Mononuclear cell (primary cell): Measurements from ENCODE around the gene RHBDF1. TPM values are rescaled to one million over a fixed set of nuclear protein-coding genes. Genes with fewer than 3 reads are reported as not detected.

Experiments
- H3K27me3 ChIP-seq: 2 replicates; pipeline ENCODE4 v1.6.0; 2011; ENCODE audit warnings: low read length, control low read depth; ENCODE audit not compliant: insufficient read depth
- H3K4me1 ChIP-seq: 2 replicates; pipeline ENCODE4 v1.5.1; 2011; ENCODE audit warnings: mild to moderate bottlenecking, low read length, control low read depth; ENCODE audit not compliant: insufficient read depth
- H3K4me3 ChIP-seq: 2 replicates; pipeline ENCODE4 v1.5.1; 2011; ENCODE audit warnings: mild to moderate bottlenecking, low read length, moderate library complexity
- H3K9me3 ChIP-seq: 2 replicates; pipeline ENCODE4 v1.5.1; 2011; ENCODE audit warnings: low read depth, mild to moderate bottlenecking, control low read depth, low read length
- total RNA-seq: library from RNA; depleted of rRNA; stranded (reverse); fragments of >200 nt; gene quantifications from one replicate; pipeline ENCODE4 v1.2.3, GENCODE V29; 2012

Gene RHBDF1
- total RNA-seq, 1 donor: 0.21 TPM

DNA sequence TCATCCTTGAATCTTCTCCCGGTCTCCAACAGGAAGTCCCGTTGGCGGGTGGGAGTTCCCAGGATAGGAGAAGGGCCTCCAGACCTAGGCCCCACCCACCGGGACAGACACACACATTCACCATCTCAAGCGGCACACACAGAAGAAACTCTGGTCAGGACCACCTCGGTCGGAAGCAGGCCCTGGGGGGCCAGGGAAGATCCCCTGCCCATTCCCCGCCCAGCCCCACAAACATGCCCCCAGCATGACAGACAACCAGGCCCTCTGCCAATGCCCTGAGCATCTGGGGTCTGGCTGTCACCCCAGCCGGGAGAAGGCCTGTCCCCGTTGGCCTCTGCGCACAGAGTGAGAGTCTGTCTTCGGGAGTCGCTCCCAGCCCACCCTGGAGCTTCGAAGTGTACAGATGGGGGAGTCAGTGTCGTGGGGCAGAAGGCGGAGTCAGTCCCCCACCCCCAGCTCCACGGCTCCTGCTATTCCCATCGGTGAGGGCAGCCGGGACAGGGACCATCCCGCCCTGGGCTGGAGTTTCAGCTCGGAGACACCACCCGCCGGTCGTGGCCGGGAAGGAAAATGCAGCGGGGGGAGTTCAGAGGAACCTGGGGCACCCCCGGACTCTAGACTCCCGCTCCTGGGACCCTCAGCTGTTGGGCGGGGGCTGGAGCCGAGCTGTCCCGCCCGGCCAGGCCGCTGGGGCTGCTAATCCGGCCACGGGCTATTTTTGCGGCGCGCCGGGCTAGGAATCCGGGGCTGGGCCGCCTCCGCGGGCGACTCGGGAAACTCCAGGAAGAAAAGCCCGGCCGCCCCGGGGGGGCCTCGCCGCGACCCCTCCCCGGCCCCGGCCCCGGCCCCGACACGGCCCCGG, 660 bp downstream of the RHBDF1 start:
- Histone ChIP-seq H3K4me1 (peaks cover 15% of the 10 kb centered on the region), H3K27me3 (peaks cover 31% of the 10 kb centered on the region), H3K9me3 (no peaks in the 10 kb centered on the region), H3K4me3 (no peak overlapping the region)

DNA sequence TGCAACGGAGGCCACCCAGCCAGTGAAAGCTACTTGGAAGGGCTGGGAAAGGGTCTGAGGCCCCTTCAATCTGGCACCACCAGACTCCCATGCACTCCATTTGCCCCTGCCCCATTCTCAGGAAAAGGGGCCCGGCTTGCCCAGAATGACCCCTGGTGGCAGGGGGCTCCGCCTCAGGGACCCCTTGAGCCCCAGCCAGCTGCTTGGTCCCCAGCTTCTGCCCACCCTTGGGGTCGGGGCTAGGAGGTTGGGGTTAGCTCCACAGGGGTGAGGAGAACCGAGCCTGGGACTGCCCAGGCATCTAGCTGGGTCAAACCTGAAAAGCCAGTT, 1.3 kb downstream of the RHBDF1 start:
- Histone ChIP-seq H3K4me3 (no peak overlapping the region), H3K27me3 (peaks cover 31% of the 10 kb centered on the region), H3K9me3 (no peaks in the 10 kb centered on the region), H3K4me1 (peaks cover 9% of the 10 kb centered on the region)

DNA sequence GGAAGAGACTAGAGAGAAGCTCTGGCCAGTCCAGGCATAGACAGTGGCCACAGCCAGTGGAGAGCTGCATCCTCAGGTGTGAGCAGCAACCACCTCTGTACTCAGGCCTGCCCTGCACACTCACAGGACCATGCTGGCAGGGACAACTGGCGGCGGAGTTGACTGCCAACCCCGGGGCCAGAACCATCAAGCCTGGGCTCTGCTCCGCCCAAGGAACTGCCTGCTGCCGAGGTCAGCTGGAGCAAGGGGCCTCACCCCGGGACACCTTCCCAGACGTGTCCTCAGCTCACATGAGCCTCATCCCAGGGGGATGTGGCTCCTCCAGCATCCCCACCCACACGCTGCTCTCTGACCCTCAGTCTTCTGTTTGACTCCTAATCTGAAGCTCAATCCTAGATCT, 3.2 kb downstream of the RHBDF1 start:
- no peak overlapping the region for H3K4me3 ChIP-seq
- peaks cover 4% of the 10 kb centered on the region for H3K4me1 ChIP-seq
- H3K9me3 ChIP-seq: no peaks in the 10 kb centered on the region
- H3K27me3 ChIP-seq: peaks cover 30% of the 10 kb centered on the region

DNA sequence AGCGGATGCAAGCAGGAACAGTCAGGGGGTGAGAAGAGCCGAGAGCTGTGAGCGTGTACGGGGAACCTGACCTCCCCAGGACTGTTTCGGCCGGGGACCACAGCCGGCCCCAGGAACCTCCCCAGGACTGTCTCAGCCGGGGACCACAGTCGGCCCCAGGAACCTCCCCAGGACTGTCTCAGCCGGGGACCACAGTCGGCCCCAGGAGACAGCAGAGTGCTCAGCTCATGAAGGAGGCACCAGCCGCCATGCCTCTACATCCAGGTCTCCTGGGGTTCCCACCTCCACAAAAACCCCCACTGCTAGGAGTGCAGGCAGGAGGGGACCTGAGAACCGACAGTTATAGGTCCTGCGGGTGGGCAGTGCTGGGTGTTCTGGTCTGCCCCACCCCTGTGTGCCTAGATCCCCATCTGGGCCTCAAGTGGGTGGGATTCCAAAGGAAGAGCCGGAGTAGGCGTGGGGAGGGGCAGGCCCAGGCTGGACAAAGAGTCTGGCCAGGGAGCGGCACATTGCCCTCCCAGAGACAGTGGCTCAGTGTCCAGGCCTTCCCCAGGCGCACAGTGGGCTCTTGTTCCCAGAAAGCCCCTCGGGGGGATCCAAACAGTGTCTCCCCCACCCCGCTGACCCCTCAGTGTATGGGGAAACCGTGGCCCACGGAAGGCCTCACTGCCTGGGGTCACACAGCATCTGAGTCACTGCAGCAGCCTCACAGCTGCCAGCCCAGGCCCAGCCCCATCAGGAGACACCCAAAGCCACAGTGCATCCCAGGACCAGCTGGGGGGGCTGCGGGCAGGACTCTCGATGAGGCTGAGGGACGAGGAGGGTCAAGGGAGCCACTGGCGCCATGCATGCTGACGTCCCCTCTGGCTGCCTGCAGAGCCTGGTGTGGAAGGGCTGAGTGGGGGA, 4.3 kb downstream of the RHBDF1 start:
- Histone ChIP-seq H3K4me1 (peaks cover 4% of the 10 kb centered on the region), H3K9me3 (no peaks in the 10 kb centered on the region), H3K4me3 (no peak overlapping the region), H3K27me3 (peaks cover 21% of the 10 kb centered on the region)

GRCh38 chr16:67183-67791, 5.1 kb downstream of the RHBDF1 start:
- no peak overlapping the region for H3K4me3 ChIP-seq
- no peaks in the 10 kb centered on the region for H3K4me1 ChIP-seq
- H3K27me3 ChIP-seq: peaks cover 15% of the 10 kb centered on the region
- H3K9me3 ChIP-seq: no peaks in the 10 kb centered on the region

DNA sequence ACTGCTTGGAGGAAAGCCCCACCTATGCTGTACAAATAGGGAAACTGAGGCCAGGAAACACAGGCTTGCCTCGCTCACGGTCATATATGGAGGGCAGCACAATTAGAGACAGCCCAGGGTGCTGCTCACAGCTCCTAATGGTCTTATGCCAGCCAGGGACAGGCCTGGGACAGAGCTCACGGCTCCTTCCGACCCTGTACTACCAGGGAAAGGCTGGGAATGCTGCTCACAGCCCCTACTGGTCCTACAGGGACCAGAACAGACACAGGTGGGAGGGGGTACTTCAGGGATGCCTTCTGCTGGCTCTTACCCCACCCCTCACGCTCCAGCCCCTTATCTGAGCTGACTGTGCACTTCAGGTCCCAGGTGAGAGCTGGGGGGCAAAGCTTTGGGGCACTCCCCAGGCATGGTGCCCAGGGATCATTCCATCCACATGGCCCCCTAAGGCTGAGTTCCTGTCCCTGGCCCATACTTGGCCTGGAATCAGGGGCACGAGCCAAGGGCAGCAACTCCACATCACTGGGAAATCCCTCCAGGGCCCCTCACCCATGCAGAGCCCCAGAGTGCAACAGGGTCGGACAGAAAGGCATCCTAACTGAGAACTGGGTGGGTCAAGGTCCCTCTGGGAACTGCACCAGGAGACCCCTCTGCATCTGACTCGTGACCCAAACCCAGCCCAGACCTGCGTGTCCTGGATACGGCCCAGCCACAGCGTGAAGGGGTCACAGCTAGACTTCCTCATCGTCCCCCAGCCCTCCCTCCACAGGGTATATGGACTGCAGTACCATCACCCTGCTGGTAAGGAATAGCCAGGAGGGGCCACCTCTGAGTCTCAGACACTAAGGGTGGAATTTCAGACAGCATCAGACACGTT, 5.9 kb downstream of the RHBDF1 start:
- Histone ChIP-seq H3K27me3 (peaks cover 11% of the 10 kb centered on the region), H3K9me3 (no peaks in the 10 kb centered on the region), H3K4me1 (no peaks in the 10 kb centered on the region), H3K4me3 (no peak overlapping the region)

GRCh38 chr16:65745-66144, 6.7 kb downstream of the RHBDF1 start:
- no peak overlapping the region for H3K4me3 ChIP-seq
- peaks cover 6% of the 10 kb centered on the region for H3K27me3 ChIP-seq
- no peaks in the 10 kb centered on the region for H3K4me1 ChIP-seq
- no peaks in the 10 kb centered on the region for H3K9me3 ChIP-seq

GRCh38 chr16:64914-65255, 7.5 kb downstream of the RHBDF1 start:
- Histone ChIP-seq H3K27me3 (no peaks in the 10 kb centered on the region), H3K4me1 (no peaks in the 10 kb centered on the region), H3K9me3 (no peaks in the 10 kb centered on the region), H3K4me3 (no peak overlapping the region)

GRCh38 chr16:63998-64913, 8.2 kb downstream of the RHBDF1 start:
- H3K4me1 ChIP-seq: no peaks in the 10 kb centered on the region
- H3K27me3 ChIP-seq: no peaks in the 10 kb centered on the region
- H3K9me3 ChIP-seq: no peaks in the 10 kb centered on the region
- no peak overlapping the region for H3K4me3 ChIP-seq

- Histone ChIP-seq H3K4me1 (no peaks in the 10 kb centered on the region), H3K4me3 (no peak overlapping the region), H3K27me3 (no peaks in the 10 kb centered on the region), H3K9me3 (no peaks in the 10 kb centered on the region)
Observed at GRCh38 chr16:63466-63865, 9.0 kb downstream of the RHBDF1 start.

GRCh38 chr16:62968-63391, 9.5 kb downstream of the RHBDF1 start:
- H3K9me3 ChIP-seq: no peaks in the 10 kb centered on the region

DNA sequence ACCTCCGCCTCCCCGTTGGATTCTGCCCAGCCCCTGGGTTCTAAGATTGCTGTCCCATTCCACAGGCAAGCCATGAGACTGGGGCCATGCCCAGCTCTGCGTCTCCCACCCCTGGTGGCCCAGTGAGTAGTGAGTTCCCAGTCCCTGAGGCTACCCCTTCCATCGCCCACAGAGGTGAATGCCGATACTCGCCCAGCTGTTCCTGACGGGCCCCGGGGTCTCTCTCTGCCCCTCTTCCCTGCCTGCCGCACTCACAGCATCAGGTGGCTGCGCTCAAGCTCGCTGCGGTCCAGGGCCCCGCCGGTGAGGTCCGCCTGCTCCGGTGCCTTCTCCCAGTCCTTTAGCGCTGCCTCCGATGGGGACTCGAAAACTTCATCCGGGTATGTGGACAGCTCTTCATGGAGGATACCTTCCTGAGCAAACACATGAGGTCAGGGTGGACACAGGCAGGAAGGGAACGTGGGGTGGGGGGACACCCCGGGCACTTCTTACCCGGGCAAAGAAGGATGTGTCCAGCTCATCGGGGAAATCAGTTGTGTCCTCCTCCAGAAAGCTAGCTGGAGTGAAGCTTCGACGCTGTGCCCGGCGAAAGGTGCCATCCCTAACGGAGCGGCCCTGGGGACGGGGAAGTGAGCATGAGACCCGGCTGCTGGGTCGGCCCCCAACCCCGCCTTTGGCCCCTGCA, 10.0 kb downstream of the RHBDF1 start:
- Histone ChIP-seq H3K9me3 (no peaks in the 10 kb centered on the region), H3K4me3 (no peak overlapping the region), H3K4me1 (no peaks in the 10 kb centered on the region), H3K27me3 (no peaks in the 10 kb centered on the region)

More at GRCh38 chr16:62968-63391, 9.5 kb downstream of the RHBDF1 start:
- H3K27me3 ChIP-seq: no peaks in the 10 kb centered on the region
- no peaks in the 10 kb centered on the region for H3K4me1 ChIP-seq
- no peak overlapping the region for H3K4me3 ChIP-seq

DNA sequence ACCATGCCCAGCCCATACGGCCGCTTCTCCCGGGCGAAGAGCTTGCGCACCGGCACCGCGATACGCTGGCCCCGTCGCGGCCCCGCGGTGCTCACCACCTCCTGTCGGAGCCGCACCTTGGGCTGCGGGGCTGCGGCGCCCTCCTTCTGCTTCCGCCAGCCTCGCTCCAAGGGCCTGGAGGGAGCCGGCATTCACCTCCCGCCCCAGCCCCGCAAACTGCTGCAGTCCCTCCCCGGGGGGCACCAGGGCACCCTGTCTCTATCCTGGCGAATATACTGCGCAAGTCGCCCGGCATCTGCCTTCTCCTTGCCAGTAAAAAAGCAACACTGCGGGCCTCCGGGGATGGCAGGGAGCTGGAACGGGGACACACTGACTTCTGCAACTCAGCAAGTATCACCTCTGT, 10.6 kb downstream of the RHBDF1 start:
- Histone ChIP-seq H3K9me3 (no peaks in the 10 kb centered on the region), H3K27me3 (no peaks in the 10 kb centered on the region), H3K4me1 (no peaks in the 10 kb centered on the region), H3K4me3 (no peak overlapping the region)
